HUES6 (cell line): ENCODE data around the gene PLIN1.

ENCODE experiments used
- H3K27ac ChIP-seq: 2 replicates; pipeline ENCODE4 v1.7.0; 2013; ENCODE audit warnings: low read depth, mild to moderate bottlenecking, low read length, inconsistent platforms
- H3K27me3 ChIP-seq: 2 replicates; pipeline ENCODE4 v1.6.1; 2013; ENCODE audit warnings: low read length; ENCODE audit not compliant: control insufficient read depth, insufficient read depth
- H3K36me3 ChIP-seq: 2 replicates; pipeline ENCODE4 v1.6.1; 2013; ENCODE audit warnings: low read length; ENCODE audit not compliant: control insufficient read depth, insufficient read depth
- H3K4me1 ChIP-seq: 2 replicates; pipeline ENCODE4 v1.6.1; 2013; ENCODE audit warnings: low read length; ENCODE audit not compliant: control insufficient read depth, insufficient read depth
- H3K4me3 ChIP-seq: 2 replicates; pipeline ENCODE4 v1.5.1; 2013; ENCODE audit warnings: low read depth, low read length
- H3K9ac ChIP-seq: one replicate; pipeline ENCODE4 v1.6.1; 2013; ENCODE audit warnings: mild to moderate bottlenecking, low read length
- H3K9me3 ChIP-seq: 2 replicates; pipeline ENCODE4 v1.6.1; 2013; ENCODE audit warnings: low read depth, low read length; ENCODE audit not compliant: control insufficient read depth, insufficient read depth

The PLIN1 gene

DNA sequence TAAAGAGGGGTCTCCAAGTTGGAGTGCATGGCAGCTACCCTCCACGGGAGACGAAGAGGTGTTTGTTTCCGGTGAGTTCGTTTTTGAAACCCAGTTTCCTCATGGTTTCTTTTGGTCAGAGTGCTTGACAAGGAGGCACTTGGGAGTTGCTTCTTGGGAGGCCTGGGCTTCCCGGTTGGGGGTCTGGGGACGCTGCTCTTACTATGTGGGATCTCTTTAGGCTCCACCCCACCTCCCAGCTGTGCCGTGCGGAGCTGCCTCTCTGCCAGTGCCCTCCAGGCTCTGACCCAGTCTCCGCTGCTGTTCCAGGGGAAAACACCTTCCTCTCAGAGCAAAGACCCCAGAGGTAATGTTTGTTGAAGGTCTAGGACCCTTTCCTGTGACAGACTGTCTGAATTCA lies 53.5 kb downstream of the PLIN1 start:
- no peaks in the 10 kb centered on the region for H3K27me3 ChIP-seq
- H3K9ac ChIP-seq = no peak overlapping the region
- H3K4me3 ChIP-seq = no peak overlapping the region
- H3K36me3 ChIP-seq = peaks cover 98% of the 10 kb centered on the region
- H3K27ac ChIP-seq = no peak overlapping the region
- H3K4me1 ChIP-seq = no peaks in the 10 kb centered on the region
- H3K9me3 ChIP-seq = no peaks in the 10 kb centered on the region

DNA sequence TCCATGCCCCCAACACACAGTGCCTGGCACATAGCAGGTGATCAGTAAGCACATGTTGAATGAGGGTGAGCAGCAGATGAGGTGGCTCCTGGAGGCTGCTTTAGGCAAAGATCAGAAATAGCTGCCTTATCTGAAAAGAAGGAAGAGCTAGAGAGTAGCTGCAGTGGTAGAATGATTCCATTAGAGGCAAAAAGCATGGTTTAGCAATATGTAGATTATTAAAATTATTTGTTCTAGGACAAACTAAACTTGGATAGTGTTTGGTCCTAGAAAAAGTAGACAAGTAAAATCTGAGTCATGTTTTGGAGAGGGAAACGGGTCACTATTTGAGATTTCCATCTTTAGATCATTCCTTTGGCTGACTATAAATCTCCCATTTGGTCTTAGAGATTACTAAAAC lies 56.0 kb downstream of the PLIN1 start:
- Histone ChIP-seq H3K4me1 (no peaks in the 10 kb centered on the region), H3K27me3 (no peaks in the 10 kb centered on the region), H3K36me3 (peaks cover 98% of the 10 kb centered on the region), H3K4me3 (no peak overlapping the region), H3K27ac (no peak overlapping the region), H3K9me3 (no peaks in the 10 kb centered on the region), H3K9ac (no peak overlapping the region)

DNA sequence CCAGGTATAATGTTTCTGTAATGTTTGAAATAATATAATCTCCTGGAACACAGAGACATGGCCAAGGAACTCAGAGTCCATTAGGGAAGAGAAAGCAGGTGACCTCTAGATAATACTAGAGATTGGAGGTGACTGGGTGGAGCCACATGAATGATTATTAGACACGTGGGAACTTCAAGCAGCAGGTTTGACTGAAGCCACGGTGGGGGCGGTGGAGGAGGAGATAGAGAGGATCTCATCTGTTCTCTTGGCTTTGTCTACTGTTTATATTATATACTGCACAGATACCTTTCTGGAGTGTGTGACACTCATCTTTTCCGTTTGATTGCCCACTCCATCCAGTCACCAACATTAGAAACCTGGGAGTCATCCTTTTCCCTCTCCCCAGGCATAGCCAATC lies 57.6 kb downstream of the PLIN1 start:
- H3K9ac ChIP-seq = no peak overlapping the region
- H3K4me3 ChIP-seq = no peak overlapping the region
- no peaks in the 10 kb centered on the region for H3K9me3 ChIP-seq
- no peak overlapping the region for H3K27ac ChIP-seq
- no peaks in the 10 kb centered on the region for H3K27me3 ChIP-seq
- peaks cover 97% of the 10 kb centered on the region for H3K36me3 ChIP-seq
- H3K4me1 ChIP-seq = no peaks in the 10 kb centered on the region

DNA sequence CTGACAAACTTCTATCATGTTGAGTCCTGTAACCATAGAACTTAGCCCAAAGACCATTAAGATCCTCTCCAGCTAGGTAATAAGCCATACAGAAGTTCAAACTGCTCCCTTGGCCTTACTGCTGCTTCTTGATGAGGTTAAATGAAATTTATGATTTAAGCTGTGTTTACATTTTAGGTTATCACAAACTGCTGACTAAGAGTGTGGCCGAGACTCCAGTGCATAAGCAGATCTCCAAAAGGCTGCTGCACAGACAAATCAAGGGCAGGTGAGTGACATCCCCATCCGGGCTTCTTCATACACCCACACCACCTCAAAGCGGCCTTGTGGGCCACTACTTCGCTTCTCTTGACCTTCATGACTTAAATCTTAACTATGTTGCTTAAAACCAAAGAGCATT lies 62.9 kb downstream of the PLIN1 start:
- no peak overlapping the region for H3K27ac ChIP-seq
- H3K9ac ChIP-seq = no peak overlapping the region
- H3K4me3 ChIP-seq = no peak overlapping the region
- H3K36me3 ChIP-seq = peaks cover 92% of the 10 kb centered on the region
- H3K9me3 ChIP-seq = no peaks in the 10 kb centered on the region
- no peaks in the 10 kb centered on the region for H3K4me1 ChIP-seq
- H3K27me3 ChIP-seq = no peaks in the 10 kb centered on the region

DNA sequence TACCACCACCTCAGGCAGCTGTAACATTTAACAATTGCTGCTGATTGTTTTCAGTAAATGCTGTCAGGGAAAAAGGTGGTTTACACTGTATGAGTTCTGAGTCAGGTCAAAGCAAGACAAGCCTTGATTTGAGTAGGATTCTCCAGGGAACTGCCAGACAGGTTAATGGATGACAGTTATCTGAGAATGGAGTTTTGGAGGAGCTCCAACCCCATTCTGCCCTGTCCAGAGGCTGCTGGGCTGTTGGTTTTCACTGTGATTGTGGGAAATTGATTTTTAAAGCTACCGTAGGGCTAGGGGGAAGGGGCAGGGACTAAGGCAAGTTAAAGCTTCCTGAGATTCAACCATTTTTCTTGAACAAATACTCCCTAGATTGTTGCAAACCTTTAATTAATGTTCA lies 64.0 kb downstream of the PLIN1 start:
- Histone ChIP-seq H3K4me1 (no peaks in the 10 kb centered on the region), H3K9me3 (no peaks in the 10 kb centered on the region), H3K27me3 (no peaks in the 10 kb centered on the region), H3K27ac (no peak overlapping the region), H3K36me3 (peaks cover 94% of the 10 kb centered on the region), H3K4me3 (no peak overlapping the region), H3K9ac (no peak overlapping the region)
